PC-9 (cell line): ENCODE data around the gene TIGD7. TPM values are rescaled to one million over a fixed set of nuclear protein-coding genes. Genes with fewer than 3 reads are reported as not detected.
A peak's percentile ranks its signal among the peaks of the same experiment; 100 is the strongest.

ENCODE experiments used
- BruUV-seq: library from RNA; stranded (reverse); fragments of 400-500 nt; replicated peaks from 2 replicates; lab custom pipeline; 2021; lab: Mats Ljungman, UMichigan
- CTCF ChIA-PET: fragments of 300-600 bp; sonication (Branson Sonifier 250); formaldehyde crosslinking; loops from one replicate; lab custom pipeline; 2022; ENCODE audit warnings: antibody characterized with exemption; lab: Charles Lee
- POLR2A ChIA-PET: fragments of 300-600 bp; sonication (Branson Sonifier 250); formaldehyde crosslinking; loops from one replicate; lab custom pipeline; 2022; ENCODE audit warnings: antibody characterized with exemption; ENCODE audit not compliant: unreplicated experiment; lab: Charles Lee
- DNase-seq, 2 experiments: peaks; one replicate each; pipeline versions ENCODE4 v3.0.0 to v3.0.0-alpha.2; 2015 to 2022; ENCODE audit warnings: mixed read lengths in 1 of 2
- H2AFZ ChIP-seq: fragments of 200-600 bp; sonication (generic); 2 replicates; pipeline ENCODE4 v1.8.1; 2017; ENCODE audit warnings: antibody characterized with exemption
- H3F3A ChIP-seq: fragments of 200-600 bp; sonication (generic); 2 replicates; pipeline ENCODE4 v1.8.1; 2017; ENCODE audit warnings: antibody characterized with exemption, mild to moderate bottlenecking, low read depth; ENCODE audit not compliant: insufficient read depth
- H3K27ac ChIP-seq: fragments of 200-600 bp; sonication (generic); 2 replicates; pipeline ENCODE4 v1.6.1; 2016; ENCODE audit warnings: mixed run types
- H3K27me3 ChIP-seq: fragments of 200-600 bp; sonication (generic); 2 replicates; pipeline ENCODE4 v1.6.1; 2016; ENCODE audit warnings: low read depth, mixed run types; ENCODE audit not compliant: insufficient read depth
- H3K36me3 ChIP-seq: fragments of 200-600 bp; sonication (generic); 2 replicates; pipeline ENCODE4 v1.6.1; 2016; ENCODE audit warnings: low read depth, mixed run types
- H3K4me1 ChIP-seq: fragments of 200-600 bp; sonication (generic); replicated peaks from 2 replicates; pipeline ENCODE4 v1.6.1; 2016; ENCODE audit warnings: mixed run types; ENCODE audit not compliant: insufficient read depth
- H3K4me2 ChIP-seq: fragments of 200-600 bp; sonication (generic); 2 replicates; pipeline ENCODE4 v1.6.1; 2017; ENCODE audit warnings: mixed run types
- H3K4me3 ChIP-seq: fragments of 200-600 bp; sonication (generic); 2 replicates; pipeline ENCODE4 v1.6.1; 2016; ENCODE audit warnings: mixed run types
- H3K79me2 ChIP-seq: fragments of 200-600 bp; sonication (generic); 2 replicates; pipeline ENCODE4 v1.6.1; 2017; ENCODE audit warnings: low read depth, mixed run types
- H3K9me2 ChIP-seq: fragments of 200-600 bp; sonication (generic); 2 replicates; pipeline ENCODE4 v1.8.1; 2017; ENCODE audit warnings: mild to moderate bottlenecking; ENCODE audit not compliant: insufficient read depth
- H3K9me3 ChIP-seq: fragments of 200-600 bp; sonication (generic); 2 replicates; pipeline ENCODE4 v1.8.1; 2016; ENCODE audit warnings: low read depth; ENCODE audit not compliant: insufficient read depth
- H4K20me1 ChIP-seq: fragments of 200-600 bp; sonication (generic); 2 replicates; pipeline ENCODE4 v1.8.1; 2017; ENCODE audit not compliant: insufficient read depth
- CTCF ChIP-seq: fragments of 200-600 bp; sonication (generic); conservative IDR thresholded peaks from 2 replicates; pipeline ENCODE4 v1.6.1; 2017; ENCODE audit warnings: mixed run types, antibody characterized with exemption, mild to moderate bottlenecking, moderate library complexity
- EZH2 ChIP-seq: fragments of 200-600 bp; sonication (generic); IDR thresholded peaks from 2 replicates; pipeline ENCODE4 v1.8.0; 2017; ENCODE audit warnings: antibody characterized with exemption, low read depth
- intact Hi-C: fragments of 100-400 bp; cut with micrococcal nuclease; formaldehyde crosslinking; loops from one replicate; pipeline ENCODE4 v1.10.0; 2022; ENCODE audit not compliant: unreplicated experiment
- total RNA-seq: library from RNA; stranded (reverse); gene quantifications from 2 replicates; pipeline ENCODE4 v1.2.3, GENCODE V29; 2021

The TIGD7 gene
- total RNA-seq, 1 experiment from 2014 or later, result 8.7 TPM

DNA sequence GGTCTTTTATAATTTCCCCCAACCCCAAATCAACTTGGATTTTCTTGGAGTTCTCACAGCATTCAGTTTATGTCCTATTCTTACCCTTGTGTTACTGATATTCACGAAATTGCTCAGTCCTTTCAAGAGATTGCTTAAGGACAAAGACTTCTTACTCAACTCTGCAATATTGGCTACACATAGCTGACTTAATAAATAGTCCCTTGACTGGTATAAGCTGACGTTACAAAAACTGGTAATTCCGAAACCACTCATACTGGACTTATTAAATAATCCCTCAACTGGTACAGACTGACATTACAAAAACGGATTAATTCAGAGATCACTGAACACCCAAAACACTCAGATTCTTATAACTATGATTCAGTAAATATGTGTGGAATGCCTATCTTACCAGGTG, 860 bp downstream of the TIGD7 start:
- POLR2A ChIA-PET, result interaction anchor here (0.5 kb wide), 1 partner anchor 20 kb away, joined by 3 read pairs; no protein-coding TSS in a partner anchor
- BruUV-seq, result no TSS peak
- Histone ChIP-seq H2AFZ (peak overlapping the region; percentile 89), H3K9me3 (peaks cover 76% of the 10 kb centered on the region), H3K4me3 (peak overlapping the region; percentile 94), H3K79me2 (peaks cover 20% of the 10 kb centered on the region), H3K4me2 (peak overlapping the region; percentile 89), H3F3A (peaks cover 33% of the 10 kb centered on the region), H4K20me1 (no peaks in the 10 kb centered on the region), H3K27ac (no peak overlapping the region), H3K9me2 (no peaks in the 10 kb centered on the region), H3K4me1 (peaks cover 6% of the 10 kb centered on the region; the same call in 1 of the 2 replicates), H3K36me3 (peaks cover 67% of the 10 kb centered on the region), H3K27me3 (no peaks in the 10 kb centered on the region)
- DNase-seq, result no peak
- CTCF ChIA-PET, result no interaction called here
- intact Hi-C loops, result no loop called here
- no peak for TF ChIP-seq EZH2
- TF ChIP-seq CTCF, result no peak

DNA sequence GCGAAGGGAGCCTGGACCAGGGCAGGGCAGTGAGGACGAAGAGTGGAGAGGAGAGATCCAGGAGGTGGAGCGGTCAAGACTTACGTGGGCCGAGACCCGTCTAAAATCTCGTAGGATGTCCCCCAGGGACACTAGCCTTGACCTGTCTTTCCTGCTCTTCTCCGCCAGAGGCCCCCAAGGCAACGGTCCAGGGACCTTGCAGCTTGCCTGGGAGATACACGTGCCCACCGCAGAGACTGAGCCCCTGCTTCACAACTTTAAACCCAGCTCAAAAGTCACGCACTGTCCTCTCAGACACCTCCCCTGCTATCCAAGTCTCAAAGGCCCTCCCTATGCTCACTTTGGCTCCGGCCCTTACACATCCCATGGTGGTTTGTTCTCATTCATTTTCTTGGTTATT, 9.4 kb downstream of the TIGD7 start:
- Histone ChIP-seq H3K79me2 (peaks cover 3% of the 10 kb centered on the region; the same call in 1 of the 2 replicates), H4K20me1 (no peaks in the 10 kb centered on the region), H3K4me3 (no peak overlapping the region), H3K27ac (no peak overlapping the region), H3K4me1 (no peaks in the 10 kb centered on the region), H3F3A (0 out of 2 replicates have a peak, but pooled peaks cover 11% of the 10 kb centered on the region), H3K9me3 (peaks cover 62% of the 10 kb centered on the region), H3K4me2 (no peak overlapping the region), H2AFZ (no peak overlapping the region), H3K27me3 (no peaks in the 10 kb centered on the region), H3K36me3 (peaks cover 60% of the 10 kb centered on the region), H3K9me2 (no peaks in the 10 kb centered on the region)
- no TSS peak for BruUV-seq
- DNase-seq, result no peak
- intact Hi-C loops, result no loop called here
- ChIA-PET POLR2A (no interaction called here), CTCF (no interaction called here)
- no peak for TF ChIP-seq CTCF
- no peak for TF ChIP-seq EZH2

DNA sequence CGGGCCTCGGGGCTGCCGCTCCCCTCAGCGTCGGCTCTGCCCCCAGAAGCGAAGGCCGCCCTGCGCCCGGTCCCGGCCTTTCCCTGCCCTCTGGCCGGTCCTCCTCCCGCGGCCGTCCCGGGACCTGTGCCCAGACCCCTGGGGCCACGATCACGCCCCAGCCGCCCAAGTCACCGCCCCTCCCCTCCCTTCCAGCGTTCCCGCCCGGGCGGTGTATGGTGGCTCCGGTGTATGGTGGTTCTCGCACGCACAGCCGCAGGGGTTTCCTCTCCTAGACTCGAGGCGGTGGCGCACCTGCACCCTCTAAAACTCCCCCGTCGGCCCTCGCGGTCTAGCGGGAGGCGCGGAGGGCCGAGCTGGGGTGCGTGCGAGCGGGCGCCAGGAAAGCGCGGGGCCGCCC, 10.0 kb downstream of the TIGD7 start:
- Histone ChIP-seq H3K4me3 (no peak overlapping the region), H3K27ac (no peak overlapping the region), H2AFZ (no peak overlapping the region), H3F3A (0 out of 2 replicates have a peak, but pooled peaks cover 11% of the 10 kb centered on the region), H4K20me1 (no peaks in the 10 kb centered on the region), H3K4me2 (no peak overlapping the region), H3K4me1 (no peaks in the 10 kb centered on the region), H3K79me2 (peaks cover 9% of the 10 kb centered on the region; the same call in 1 of the 2 replicates), H3K27me3 (no peaks in the 10 kb centered on the region), H3K36me3 (peaks cover 62% of the 10 kb centered on the region), H3K9me3 (peaks cover 63% of the 10 kb centered on the region), H3K9me2 (no peaks in the 10 kb centered on the region)
- no peak for TF ChIP-seq EZH2
- TF ChIP-seq CTCF, result no peak
- intact Hi-C loops, result no loop called here
- no peak for DNase-seq
- ChIA-PET CTCF (no interaction called here), POLR2A (no interaction called here)
- BruUV-seq, result no TSS peak
